H9 (cell line): ENCODE data around the gene TOR1B. TPM values are rescaled to one million over a fixed set of nuclear protein-coding genes. Genes with fewer than 3 reads are reported as not detected.

Experiments used
- DNase-seq: peaks from one replicate; pipeline ENCODE4 v3.0.0-alpha.2; 2017
- H2AFZ ChIP-seq: one replicate; pipeline ENCODE4 v1.6.1; 2013; ENCODE audit warnings: mild to moderate bottlenecking, low read length, control low read depth, moderate library complexity
- H2AK5ac ChIP-seq: 2 replicates; pipeline ENCODE4 v1.6.1; 2013; ENCODE audit warnings: low read length, control low read depth, mixed read lengths; ENCODE audit not compliant: insufficient read length
- H2BK120ac ChIP-seq: one replicate; pipeline ENCODE4 v1.6.1; 2013; ENCODE audit warnings: low read depth, mild to moderate bottlenecking, low read length, control low read depth, inconsistent platforms; ENCODE audit not compliant: poor library complexity, severe bottlenecking
- H2BK12ac ChIP-seq: 2 replicates; pipeline ENCODE4 v1.6.1; 2013; ENCODE audit warnings: low read length, control low read depth, mixed read lengths, low read depth; ENCODE audit not compliant: insufficient read length
- H2BK15ac ChIP-seq: 2 replicates; pipeline ENCODE4 v1.6.1; 2013; ENCODE audit warnings: low read depth, low read length, control low read depth
- H2BK20ac ChIP-seq: one replicate; pipeline ENCODE4 v1.6.1; 2013; ENCODE audit warnings: low read depth, mild to moderate bottlenecking, low read length, control low read depth, inconsistent platforms; ENCODE audit not compliant: poor library complexity, severe bottlenecking
- H2BK5ac ChIP-seq: 2 replicates; pipeline ENCODE4 v1.6.1; 2013; ENCODE audit warnings: low read length, control low read depth, mixed read lengths; ENCODE audit not compliant: insufficient read length
- H3K14ac ChIP-seq: 2 replicates; pipeline ENCODE4 v1.6.1; 2013; ENCODE audit warnings: low read length, control low read depth; ENCODE audit not compliant: insufficient read depth
- H3K18ac ChIP-seq: 2 replicates; pipeline ENCODE4 v1.6.1; 2013; ENCODE audit warnings: low read depth, mild to moderate bottlenecking, mixed read lengths, low read length, control low read depth; ENCODE audit not compliant: insufficient read length
- H3K23ac ChIP-seq: 2 replicates; pipeline ENCODE4 v1.6.1; 2013; ENCODE audit warnings: low read length, control low read depth, mixed read lengths, low read depth; ENCODE audit not compliant: insufficient read length
- H3K23me2 ChIP-seq: 2 replicates; pipeline ENCODE4 v1.6.1; 2013; ENCODE audit warnings: low read depth, mild to moderate bottlenecking, mixed read lengths, low read length, control low read depth; ENCODE audit not compliant: insufficient read length, poor library complexity, severe bottlenecking
- H3K27ac ChIP-seq: 2 replicates; pipeline ENCODE4 v1.5.1; 2013; ENCODE audit warnings: low read length, control low read depth, mixed read lengths, low read depth; ENCODE audit not compliant: insufficient read length
- H3K27me3 ChIP-seq: 2 replicates; pipeline ENCODE4 v1.6.1; 2013; ENCODE audit warnings: low read length, control low read depth, inconsistent platforms; ENCODE audit not compliant: insufficient read depth
- H3K4ac ChIP-seq: 2 replicates; pipeline ENCODE4 v1.6.1; 2013; ENCODE audit warnings: low read depth, mild to moderate bottlenecking, control low read depth, inconsistent platforms, low read length, moderate library complexity
- H3K4me1 ChIP-seq: 2 replicates; pipeline ENCODE4 v1.6.1; 2013; ENCODE audit warnings: low read length, control low read depth, inconsistent platforms; ENCODE audit not compliant: insufficient read depth
- H3K4me2 ChIP-seq: 2 replicates; pipeline ENCODE4 v1.6.1; 2013; ENCODE audit warnings: low read length, control low read depth, mixed read lengths; ENCODE audit not compliant: insufficient read length, insufficient read depth
- H3K56ac ChIP-seq: 2 replicates; pipeline ENCODE4 v1.6.1; 2013; ENCODE audit warnings: low read depth, mild to moderate bottlenecking, mixed read lengths, low read length, control low read depth; ENCODE audit not compliant: insufficient read length
- H3K79me1 ChIP-seq: 2 replicates; pipeline ENCODE4 v1.6.1; 2013; ENCODE audit warnings: low read depth, mild to moderate bottlenecking, moderate library complexity, low read length, control low read depth, inconsistent platforms; ENCODE audit not compliant: insufficient read depth, poor library complexity, severe bottlenecking
- H3K79me2 ChIP-seq: 2 replicates; pipeline ENCODE4 v1.6.1; 2013; ENCODE audit warnings: low read length, control low read depth, inconsistent platforms; ENCODE audit not compliant: insufficient read depth
- H3K9ac ChIP-seq: 2 replicates; pipeline ENCODE4 v1.6.1; 2013; ENCODE audit warnings: low read length, control low read depth, mixed read lengths; ENCODE audit not compliant: insufficient read length; ENCODE audit errors: extremely low read depth
- H3K9me3 ChIP-seq: one replicate; pipeline ENCODE4 v1.6.1; 2013; ENCODE audit warnings: low read depth, low read length, inconsistent platforms; ENCODE audit not compliant: control insufficient read depth
- H3T11ph ChIP-seq: one replicate; pipeline ENCODE4 v1.6.1; 2013; ENCODE audit warnings: mild to moderate bottlenecking, low read length, control low read depth, inconsistent platforms
- H4K20me1 ChIP-seq: one replicate; pipeline ENCODE4 v1.6.1; 2013; ENCODE audit not compliant: control insufficient read depth, insufficient read length, insufficient read depth
- H4K5ac ChIP-seq: 2 replicates; pipeline ENCODE4 v1.6.1; 2013; ENCODE audit warnings: low read depth, mild to moderate bottlenecking, mixed read lengths, low read length, control low read depth; ENCODE audit not compliant: insufficient read length
- H4K8ac ChIP-seq: replicated peaks from 2 replicates; pipeline ENCODE4 v1.6.1; 2013; ENCODE audit warnings: low read length, control low read depth, mixed read lengths, low read depth; ENCODE audit not compliant: insufficient read length
- H4K91ac ChIP-seq: 2 replicates; pipeline ENCODE4 v1.6.1; 2013; ENCODE audit warnings: low read depth, mild to moderate bottlenecking, moderate library complexity, mixed read lengths, low read length, control low read depth; ENCODE audit not compliant: insufficient read length
- H3K27ac Mint-ChIP-seq, 3 experiments: 2 replicates in 2 of 3; 3 replicates in 1 of 3; pipeline ENCODE4 v1.8.0; 2020 to 2021; ENCODE audit warnings: mixed read lengths in 3 of 3, mild to moderate bottlenecking in 1 of 3, moderate library complexity in 1 of 3
- H3K27me3 Mint-ChIP-seq: 2 replicates; pipeline ENCODE4 v1.8.0; 2021; ENCODE audit warnings: low read depth, mild to moderate bottlenecking, moderate library complexity, mixed read lengths
- H3K36me3 Mint-ChIP-seq, 3 experiments: 2 replicates in 2 of 3; 3 replicates in 1 of 3; pipeline ENCODE4 v1.8.0; 2020 to 2021; ENCODE audit warnings: low read depth in 3 of 3, mixed read lengths in 3 of 3; ENCODE audit not compliant: insufficient read depth in 1 of 3
- H3K4me1 Mint-ChIP-seq, 2 experiments: 2 replicates each; pipeline ENCODE4 v1.8.0; 2020; ENCODE audit warnings: mixed read lengths in 2 of 2
- H3K4me3 Mint-ChIP-seq, 2 experiments: 2 replicates in 1 of 2; 3 replicates in 1 of 2; pipeline ENCODE4 v1.8.0; 2020 to 2021; ENCODE audit warnings: mild to moderate bottlenecking in 2 of 2, mixed read lengths in 2 of 2, moderate library complexity in 1 of 2
- H3K9me3 Mint-ChIP-seq, 2 experiments: 2 replicates in 1 of 2; 3 replicates in 1 of 2; pipeline ENCODE4 v1.8.0; 2020; ENCODE audit warnings: mild to moderate bottlenecking in 2 of 2, mixed read lengths in 2 of 2, moderate library complexity in 1 of 2
- WGBS: extraction: QIAGEN DNeasy Blood & Tissue Kit; methylation state at CpG from one replicate; pipeline ENCODE4 v1.1.7; 2013; ENCODE audit warnings: missing lambda C conversion rate, low lambda C conversion rate, mixed read lengths; ENCODE audit not compliant: insufficient read length; ENCODE audit errors: extremely low coverage; 5-methylcytosine and 5-hydroxymethylcytosine counted together
- total RNA-seq: library from RNA; stranded (reverse); gene quantifications from 2 replicates; pipeline ENCODE4 v1.2.1, GENCODE V29; 2021
- TF ChIP-seq, protein P1 (sequence below): fragments of 200-600 bp; sonication (generic); conservative IDR thresholded peaks from 3 replicates; pipeline ENCODE4 v1.8.0; 2021; ENCODE audit warnings: antibody characterized with exemption, mild to moderate bottlenecking

Gene TOR1B
- total RNA-seq, 1 experiment from 2014 or later, result 18.1 TPM

DNA sequence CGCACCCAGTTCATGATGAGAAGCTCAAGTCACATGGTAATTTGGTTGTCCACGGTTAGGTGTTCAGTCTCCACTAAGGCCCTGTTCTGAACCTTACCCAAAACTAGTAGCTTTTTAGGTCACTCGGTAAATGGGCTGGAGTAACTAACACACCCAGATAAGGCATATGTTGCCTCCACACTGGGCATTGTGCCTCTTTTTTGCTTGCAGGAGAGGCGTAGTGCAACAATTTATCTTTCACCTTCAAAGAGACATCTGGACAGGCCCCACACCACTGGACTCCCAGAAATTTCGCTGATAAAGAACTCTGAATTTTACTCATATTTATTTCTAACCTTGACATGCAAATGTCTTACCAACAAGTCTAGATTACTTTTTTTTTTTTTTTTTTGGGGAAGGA lies 33.3 kb upstream of the TOR1B start:
- Histone ChIP-seq H4K5ac (peak overlapping the region; percentile 38), H3K18ac (no peak overlapping the region), H2AK5ac (no peak overlapping the region), H3K4ac (no peak overlapping the region), H3K79me2 (no peaks in the 10 kb centered on the region), H2BK120ac (no peak overlapping the region), H3K27ac (no peak overlapping the region), H3K4me1 (no peaks in the 10 kb centered on the region), H3K79me1 (no peaks in the 10 kb centered on the region), H3K9ac (no peak overlapping the region), H4K20me1 (peaks cover 2% of the 10 kb centered on the region), H3K4me2 (no peak overlapping the region), H2BK5ac (no peak overlapping the region), H3K9me3 (no peaks in the 10 kb centered on the region), H2AFZ (no peak overlapping the region), H2BK12ac (no peak overlapping the region), H4K91ac (no peak overlapping the region), H4K8ac (no peak overlapping the region), H2BK20ac (no peak overlapping the region), H3T11ph (no peak overlapping the region), H3K27me3 (no peaks in the 10 kb centered on the region), H3K23ac (no peak overlapping the region), H2BK15ac (no peak overlapping the region), H3K14ac (no peak overlapping the region), H3K23me2 (peaks cover 3% of the 10 kb centered on the region), H3K56ac (no peak overlapping the region)
- H3K36me3 Mint-ChIP-seq, result no peaks in the 10 kb centered on the region
- no peak overlapping the region for H3K27ac Mint-ChIP-seq
- TF ChIP-seq, protein P1, sequence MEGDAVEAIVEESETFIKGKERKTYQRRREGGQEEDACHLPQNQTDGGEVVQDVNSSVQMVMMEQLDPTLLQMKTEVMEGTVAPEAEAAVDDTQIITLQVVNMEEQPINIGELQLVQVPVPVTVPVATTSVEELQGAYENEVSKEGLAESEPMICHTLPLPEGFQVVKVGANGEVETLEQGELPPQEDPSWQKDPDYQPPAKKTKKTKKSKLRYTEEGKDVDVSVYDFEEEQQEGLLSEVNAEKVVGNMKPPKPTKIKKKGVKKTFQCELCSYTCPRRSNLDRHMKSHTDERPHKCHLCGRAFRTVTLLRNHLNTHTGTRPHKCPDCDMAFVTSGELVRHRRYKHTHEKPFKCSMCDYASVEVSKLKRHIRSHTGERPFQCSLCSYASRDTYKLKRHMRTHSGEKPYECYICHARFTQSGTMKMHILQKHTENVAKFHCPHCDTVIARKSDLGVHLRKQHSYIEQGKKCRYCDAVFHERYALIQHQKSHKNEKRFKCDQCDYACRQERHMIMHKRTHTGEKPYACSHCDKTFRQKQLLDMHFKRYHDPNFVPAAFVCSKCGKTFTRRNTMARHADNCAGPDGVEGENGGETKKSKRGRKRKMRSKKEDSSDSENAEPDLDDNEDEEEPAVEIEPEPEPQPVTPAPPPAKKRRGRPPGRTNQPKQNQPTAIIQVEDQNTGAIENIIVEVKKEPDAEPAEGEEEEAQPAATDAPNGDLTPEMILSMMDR, result no peak
- WGBS, result no CpG with 5 or more reads among the region's 5 CpGs
- DNase-seq, result no peak
- H3K27me3 Mint-ChIP-seq, result peaks cover 7% of the 10 kb centered on the region
- H3K4me3 Mint-ChIP-seq, result no peak overlapping the region
- H3K4me1 Mint-ChIP-seq, result no peaks in the 10 kb centered on the region
- H3K9me3 Mint-ChIP-seq, result no peaks in the 10 kb centered on the region
